ENCODE results near the gene NLGN1. TPM values are rescaled to one million over a fixed set of nuclear protein-coding genes. Genes with fewer than 3 reads are reported as not detected.

NLGN1 gene
- total RNA-seq, 2 donors from 2014 or later: 0.98 to 2.0 TPM

DNA sequence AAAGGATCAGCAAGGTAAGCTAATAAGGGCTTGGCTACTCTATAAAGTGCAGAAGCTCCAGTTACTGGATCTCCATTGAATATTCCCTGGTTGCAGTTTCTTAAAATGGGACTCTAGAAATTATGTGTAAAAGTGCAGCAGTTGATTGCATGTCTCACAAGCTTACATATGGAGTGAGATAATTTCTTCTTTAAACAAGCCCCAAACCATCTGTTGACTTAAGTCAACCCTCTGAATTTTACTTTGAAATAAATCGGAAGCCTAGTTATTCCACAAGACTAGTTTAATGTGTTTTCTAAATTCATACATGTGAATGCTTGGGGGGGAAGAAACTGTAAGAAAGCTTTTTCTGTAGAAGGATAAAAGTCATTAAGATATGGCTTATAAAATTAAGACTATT, 664.2 kb downstream of the NLGN1 start:
- intact Hi-C loops (cut with DNase I, micrococcal nuclease): no loop called here
- ATAC-seq (no peak), DNase-seq (no peak)

DNA sequence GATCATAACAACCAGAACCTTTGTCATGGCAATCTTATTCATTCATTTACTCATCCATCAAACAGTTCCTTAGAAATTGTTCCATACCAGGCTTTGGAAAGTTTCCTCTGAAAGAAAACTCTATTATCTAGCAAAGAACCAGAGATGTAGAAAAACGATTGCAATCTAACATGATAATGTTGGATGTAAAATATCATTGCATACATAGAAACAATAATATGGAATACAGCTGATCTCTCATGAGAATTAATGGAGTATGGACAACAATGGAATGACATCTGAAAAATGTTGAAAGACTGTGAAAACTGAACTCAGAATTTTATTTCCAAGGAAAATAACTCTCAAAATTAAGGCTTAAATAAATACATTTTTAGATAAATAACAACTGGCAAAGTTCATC, 665.4 kb downstream of the NLGN1 start:
- ATAC-seq: no peak
- DNase-seq: no peak
- intact Hi-C loops (cut with DNase I, micrococcal nuclease): no loop called here

DNA sequence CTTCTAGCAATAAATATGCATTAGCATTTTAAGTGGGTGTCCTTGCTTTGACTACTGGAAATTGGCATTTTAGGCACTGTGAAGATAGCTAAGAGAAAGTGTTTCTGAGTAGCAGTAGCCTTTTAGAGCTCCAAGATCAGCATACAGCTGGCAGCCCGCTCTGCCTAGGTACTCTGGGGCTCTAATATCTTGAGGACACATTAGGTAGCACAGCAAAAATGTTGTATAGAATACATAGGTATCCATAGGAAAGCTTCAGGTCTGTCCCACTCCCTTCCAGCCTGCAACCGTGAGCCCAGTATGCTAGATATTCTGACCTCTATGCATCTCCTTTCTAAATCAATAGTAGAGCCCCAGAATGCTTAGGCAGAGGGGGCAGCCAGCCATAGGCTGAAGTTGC, 670.5 kb downstream of the NLGN1 start:
- no peak for ATAC-seq
- no peak for DNase-seq
- intact Hi-C loops (cut with DNase I, micrococcal nuclease): no loop called here

DNA sequence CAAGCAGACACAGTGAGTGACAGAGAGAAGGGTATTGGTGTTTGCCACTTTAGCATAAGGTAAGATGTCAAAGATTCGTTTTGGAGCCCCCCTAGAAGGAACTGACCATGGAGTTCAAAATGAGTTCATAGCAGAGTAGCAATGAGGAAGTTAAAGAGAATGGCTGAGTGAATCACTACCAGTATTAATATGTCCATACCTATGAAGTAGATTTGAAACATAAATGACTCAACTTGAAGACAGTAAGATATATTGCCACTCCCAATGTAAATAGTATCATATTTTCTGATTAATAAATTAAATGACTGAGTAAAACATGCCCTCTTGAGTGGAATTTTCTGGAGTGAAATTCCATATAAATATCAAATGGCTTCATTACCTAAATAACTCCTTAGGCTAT, 675.1 kb downstream of the NLGN1 start:
- intact Hi-C loops (cut with DNase I, micrococcal nuclease): no loop called here
- no peak for DNase-seq
- no peak for ATAC-seq

DNA sequence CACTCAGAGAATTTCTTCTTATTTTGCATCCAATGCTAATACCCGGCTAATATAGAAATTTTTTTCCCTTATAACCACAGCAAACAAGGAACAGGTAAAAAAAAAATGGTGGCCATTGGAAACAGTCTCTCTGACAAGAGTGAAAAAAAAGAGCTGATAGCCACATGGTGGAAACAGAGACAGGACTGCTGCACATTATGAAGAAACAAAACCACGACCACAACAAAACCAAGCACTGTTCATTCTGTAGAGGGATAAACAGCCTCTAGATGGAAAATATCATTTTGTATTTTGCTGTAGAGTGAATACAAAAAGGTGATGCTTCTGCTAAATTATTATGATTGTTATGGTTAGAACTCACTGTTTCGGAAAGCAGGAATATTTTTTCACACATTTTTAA, 686.2 kb downstream of the NLGN1 start:
- DNase-seq: no peak
- no peak for ATAC-seq
- intact Hi-C loops (cut with DNase I, micrococcal nuclease): no loop called here

DNA sequence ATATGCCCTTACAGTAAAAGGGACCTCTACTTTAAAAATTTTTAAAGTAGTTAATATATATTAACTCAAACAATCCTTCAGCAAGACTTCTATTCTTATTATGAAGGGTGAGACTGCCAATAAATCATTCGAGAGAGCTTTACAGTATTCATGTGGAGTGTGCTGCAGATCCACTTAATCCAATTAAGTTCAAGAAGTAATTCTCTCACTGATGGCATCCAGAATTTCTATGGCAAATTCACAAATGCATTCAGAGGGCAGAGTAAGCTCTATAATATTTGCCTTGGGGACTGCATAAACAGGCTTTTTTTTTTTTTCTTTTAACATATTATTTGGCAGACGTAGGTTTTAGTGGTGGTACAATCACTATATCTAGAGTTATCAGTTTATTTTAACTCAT, 692.0 kb downstream of the NLGN1 start:
- ATAC-seq (no peak), DNase-seq (no peak)
- intact Hi-C loops (cut with DNase I, micrococcal nuclease): no loop called here

GRCh38 chr3:174094669-174095068, 697.1 kb downstream of the NLGN1 start:
- intact Hi-C loops (cut with DNase I, micrococcal nuclease): no loop called here
- DNase-seq (no peak), ATAC-seq (no peak)

- DNase-seq: no peak
- ATAC-seq: no peak
- intact Hi-C loops (cut with DNase I, micrococcal nuclease): no loop called here
Measured at GRCh38 chr3:174097686-174098085, 700.1 kb downstream of the NLGN1 start.

GRCh38 chr3:174098746-174099145, 701.2 kb downstream of the NLGN1 start:
- intact Hi-C loops (cut with DNase I, micrococcal nuclease): no loop called here
- ATAC-seq (no peak), DNase-seq (no peak)

DNA sequence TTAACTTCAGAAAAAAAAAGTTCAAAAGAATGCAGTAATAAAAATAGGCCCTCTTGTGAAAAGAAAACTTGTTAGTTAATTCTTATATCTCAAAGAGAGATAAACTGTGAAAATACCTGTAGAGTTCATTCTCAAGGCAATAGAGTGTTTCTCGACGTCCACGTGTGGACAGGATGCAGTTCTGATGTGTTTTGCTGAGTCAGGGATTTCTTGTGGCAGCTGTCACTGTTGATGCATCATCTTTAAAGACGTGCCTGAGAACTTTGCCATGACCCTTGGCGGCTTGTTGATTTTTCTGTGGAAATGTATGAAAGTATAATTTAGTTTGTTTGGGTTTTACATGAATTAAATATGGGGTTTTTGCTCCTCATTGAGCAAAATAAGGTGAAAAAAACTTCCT, 702.2 kb downstream of the NLGN1 start:
- ATAC-seq (no peak), DNase-seq (no peak)
- intact Hi-C loops (cut with DNase I, micrococcal nuclease): no loop called here

- ATAC-seq: no peak
- intact Hi-C loops (cut with DNase I, micrococcal nuclease): no loop called here
- DNase-seq: no peak
Measured at GRCh38 chr3:174100744-174101143, 703.2 kb downstream of the NLGN1 start.

DNA sequence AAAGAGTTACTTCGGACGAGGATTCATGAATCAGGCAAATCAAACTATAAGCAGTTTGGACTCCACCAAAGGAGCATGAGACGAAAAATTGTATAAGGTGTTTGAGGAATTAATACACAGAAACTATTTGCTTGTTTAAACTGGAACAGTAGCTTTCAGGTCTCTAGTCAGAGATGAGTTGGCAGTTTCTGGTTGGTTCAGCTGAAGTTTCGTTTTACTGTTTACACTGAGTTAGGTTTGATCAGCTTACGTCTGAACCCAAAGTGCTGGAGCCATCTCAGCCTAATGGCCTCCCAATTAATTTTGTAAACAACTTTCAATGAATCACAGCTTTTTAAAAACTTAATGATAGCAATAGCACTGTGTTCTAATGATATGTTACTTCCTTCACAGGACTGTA, 703.7 kb downstream of the NLGN1 start:
- intact Hi-C loops (cut with DNase I, micrococcal nuclease): no loop called here
- ATAC-seq (no peak), DNase-seq (no peak)

GRCh38 chr3:174102274-174102673, 704.7 kb downstream of the NLGN1 start:
- DNase-seq: no peak
- intact Hi-C loops (cut with DNase I, micrococcal nuclease): no loop called here
- no peak for ATAC-seq

DNA sequence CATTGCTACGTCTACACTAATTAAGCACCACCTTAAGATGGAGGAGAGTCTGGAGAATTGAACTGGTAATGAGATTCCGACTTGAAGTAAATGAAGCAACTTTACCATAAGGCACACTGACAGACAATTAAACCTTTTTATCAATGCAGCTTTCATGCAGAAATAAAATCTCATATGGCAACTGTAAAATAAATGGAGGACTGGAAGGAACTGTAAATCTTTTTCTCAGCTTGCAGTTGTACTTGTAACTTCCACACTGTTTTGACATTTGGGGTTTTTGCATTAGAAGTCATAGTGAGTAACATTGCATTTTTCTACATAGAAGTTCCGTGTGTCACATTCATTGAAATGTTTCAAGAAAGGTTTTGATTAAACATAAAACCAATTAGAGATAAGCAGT, 705.3 kb downstream of the NLGN1 start:
- intact Hi-C loops (cut with DNase I, micrococcal nuclease): no loop called here
- DNase-seq: no peak
- no peak for ATAC-seq

DNA sequence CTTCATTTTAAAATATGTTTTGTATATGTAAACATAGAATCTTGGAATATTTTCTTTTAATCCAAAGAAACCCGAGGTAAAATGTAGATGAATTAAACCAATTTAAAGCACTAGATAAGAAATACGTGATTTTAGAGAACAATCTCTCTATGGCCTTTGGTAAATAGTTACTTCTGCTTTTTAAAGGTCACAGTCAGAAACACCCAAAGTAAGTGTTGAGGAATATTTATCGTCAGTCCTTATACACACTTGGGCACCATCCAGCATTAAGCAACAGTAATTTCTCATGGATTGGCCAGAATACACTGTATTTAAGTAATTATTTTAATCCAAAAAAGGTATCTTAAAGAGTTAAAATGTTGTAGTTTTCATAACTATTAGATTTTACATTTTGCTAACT, 713.2 kb downstream of the NLGN1 start:
- no peak for ATAC-seq
- no peak for DNase-seq
- intact Hi-C loops (cut with DNase I, micrococcal nuclease): no loop called here

- intact Hi-C loops (cut with DNase I, micrococcal nuclease): no loop called here
- ATAC-seq: no peak
- no peak for DNase-seq
Measured at GRCh38 chr3:174111776-174112175, 714.2 kb downstream of the NLGN1 start.

GRCh38 chr3:174116421-174116820, 718.9 kb downstream of the NLGN1 start:
- ATAC-seq (no peak), DNase-seq (no peak)
- intact Hi-C loops (cut with DNase I, micrococcal nuclease): no loop called here

- no peak for DNase-seq
- intact Hi-C loops (cut with DNase I, micrococcal nuclease): no loop called here
- ATAC-seq: no peak
Measured at GRCh38 chr3:174120997-174121396, 723.5 kb downstream of the NLGN1 start.

- intact Hi-C loops (cut with DNase I, micrococcal nuclease): no loop called here
- ATAC-seq (no peak), DNase-seq (no peak)
Measured at GRCh38 chr3:174122411-174122810, 724.9 kb downstream of the NLGN1 start.

- ATAC-seq (no peak), DNase-seq (no peak)
- intact Hi-C loops (cut with DNase I, micrococcal nuclease): no loop called here
Measured at GRCh38 chr3:174125267-174125824, 727.8 kb downstream of the NLGN1 start.

DNA sequence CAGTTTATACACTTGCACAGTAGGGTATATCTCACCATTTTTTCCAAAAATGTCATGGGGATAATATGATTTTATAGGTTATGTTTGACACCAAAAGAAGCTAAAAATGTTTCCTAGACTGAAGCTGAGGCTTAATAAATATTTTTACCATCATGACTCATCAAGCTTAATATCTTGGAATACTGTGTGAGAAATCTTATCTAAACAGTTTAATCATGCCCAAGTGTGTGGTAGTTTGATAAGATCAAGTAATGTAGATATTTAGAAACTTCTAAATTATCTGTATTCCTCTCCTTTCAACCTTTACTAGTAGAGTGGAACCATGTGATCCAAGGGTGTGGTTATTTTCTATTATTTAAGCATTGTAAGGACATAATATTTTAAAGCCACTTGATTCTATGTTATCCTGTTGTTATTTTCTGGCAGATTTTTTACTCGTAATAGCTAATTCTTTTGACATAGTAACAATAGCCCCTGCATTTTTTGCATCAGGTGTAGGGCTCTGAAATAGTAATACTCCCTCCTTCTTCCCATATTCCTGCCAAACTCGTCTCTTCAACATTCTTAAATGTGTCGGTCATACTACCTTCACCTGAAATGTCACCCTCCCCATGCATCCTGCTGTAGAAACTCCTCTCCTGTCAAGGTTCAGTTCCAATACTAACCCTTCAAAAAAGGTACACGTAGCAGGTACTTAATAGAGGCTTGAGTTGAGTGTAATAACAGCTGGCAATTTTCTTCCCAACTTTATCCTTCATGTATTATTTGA, 729.6 kb downstream of the NLGN1 start:
- ATAC-seq: no peak
- intact Hi-C loops (cut with DNase I, micrococcal nuclease): no loop called here
- DNase-seq: no peak

Measured in left colon (tissue), 2 donors.